Stimulated activated naive CD8-positive, alpha-beta T cell treated with anti-CD3 and anti-CD28 coated beads, Interleukin-15, amount 100 ng/mL, for 72 hours (primary cell): ENCODE data around the gene JAZF1.

Source experiments
- ATAC-seq: fragments of 150-1000 bp; cut with Tn5 transposase; 2 replicates; pipeline ENCODE4 v1.10.0; 2021; ENCODE audit warnings: mild to moderate bottlenecking, moderate library complexity
- DNase-seq, 2 donors: peaks; one replicate each; pipeline ENCODE4 v3.0.0; 2021 to 2022
- H3K27ac Mint-ChIP-seq, 2 donors: one replicate each; pipeline ENCODE4 v1.8.0; 2022; ENCODE audit warnings: mild to moderate bottlenecking in 2 of 2, mixed read lengths in 2 of 2, moderate library complexity in 2 of 2
- H3K27me3 Mint-ChIP-seq: one replicate; pipeline ENCODE4 v1.8.0; 2022; ENCODE audit warnings: mixed read lengths
- H3K4me1 Mint-ChIP-seq: one replicate; pipeline ENCODE4 v1.8.0; 2022; ENCODE audit warnings: mild to moderate bottlenecking, mixed read lengths
- H3K4me3 Mint-ChIP-seq, 2 donors: one replicate each; pipeline ENCODE4 v1.8.0; 2022; ENCODE audit warnings: mild to moderate bottlenecking in 2 of 2, mixed read lengths in 2 of 2, moderate library complexity in 1 of 2
- H3K9me3 Mint-ChIP-seq, 2 donors: one replicate each; pipeline ENCODE4 v1.8.0; 2022; ENCODE audit warnings: mixed read lengths in 2 of 2

Gene JAZF1

GRCh38 chr7:27804139-27804538, 376.5 kb downstream of the JAZF1 start:
- Mint-ChIP-seq H3K4me1 (peaks cover 5% of the 10 kb centered on the region), H3K4me3 (no peak overlapping the region), H3K27me3 (no peaks in the 10 kb centered on the region), H3K9me3 (no peaks in the 10 kb centered on the region), H3K27ac (no peak overlapping the region)
- ATAC-seq = no peak
- no peak for DNase-seq

- Mint-ChIP-seq H3K4me1 (no peaks in the 10 kb centered on the region), H3K9me3 (no peaks in the 10 kb centered on the region), H3K27me3 (no peaks in the 10 kb centered on the region), H3K27ac (no peak overlapping the region), H3K4me3 (no peak overlapping the region)
- ATAC-seq (no peak), DNase-seq (no peak)
Observed at GRCh38 chr7:27802999-27803398, 377.6 kb downstream of the JAZF1 start.

- ATAC-seq (no peak), DNase-seq (no peak)
- Mint-ChIP-seq H3K27me3 (no peaks in the 10 kb centered on the region), H3K27ac (no peak overlapping the region), H3K9me3 (no peaks in the 10 kb centered on the region), H3K4me1 (no peaks in the 10 kb centered on the region), H3K4me3 (no peak overlapping the region)
Observed at GRCh38 chr7:27799212-27799611, 381.4 kb downstream of the JAZF1 start.

DNA sequence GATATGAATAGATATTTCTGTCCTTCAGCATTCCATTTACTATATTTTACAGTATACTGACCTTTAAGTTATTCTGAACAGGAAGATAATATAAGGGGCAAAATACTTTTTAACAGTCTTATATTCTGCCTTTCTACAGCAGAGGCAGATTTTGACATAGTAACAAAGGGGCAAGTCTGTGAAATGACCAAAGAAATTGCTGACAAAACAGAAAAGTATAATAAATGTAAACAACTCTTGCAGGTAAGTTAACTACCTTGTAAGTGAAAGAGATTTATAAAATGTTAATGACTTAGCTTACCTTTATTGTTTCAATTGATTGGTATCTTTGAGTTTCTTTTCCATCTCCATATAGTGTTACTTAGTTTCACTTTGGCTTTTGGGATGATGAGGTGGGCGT, 384.6 kb downstream of the JAZF1 start:
- Mint-ChIP-seq H3K27me3 (no peaks in the 10 kb centered on the region), H3K4me3 (no peak overlapping the region), H3K9me3 (no peaks in the 10 kb centered on the region), H3K27ac (peak overlapping the region in 1 of 2 donors; percentile 73), H3K4me1 (no peaks in the 10 kb centered on the region)
- DNase-seq (no peak), ATAC-seq (no peak)

GRCh38 chr7:27793780-27794179, 386.8 kb downstream of the JAZF1 start:
- ATAC-seq = no peak
- Mint-ChIP-seq H3K4me3 (no peak overlapping the region), H3K27me3 (no peaks in the 10 kb centered on the region), H3K27ac (no peak overlapping the region), H3K9me3 (no peaks in the 10 kb centered on the region), H3K4me1 (no peaks in the 10 kb centered on the region)
- DNase-seq = no peak

GRCh38 chr7:27788437-27788836, 392.2 kb downstream of the JAZF1 start:
- Mint-ChIP-seq H3K27ac (no peak overlapping the region), H3K27me3 (no peaks in the 10 kb centered on the region), H3K9me3 (no peaks in the 10 kb centered on the region), H3K4me1 (peaks cover 6% of the 10 kb centered on the region), H3K4me3 (no peak overlapping the region)
- DNase-seq (no peak), ATAC-seq (no peak)

GRCh38 chr7:27784399-27785053, 396.1 kb downstream of the JAZF1 start:
- peak overlapping the region in 1 of 2 donors; percentile 33 for H3K27ac Mint-ChIP-seq
- H3K4me1 Mint-ChIP-seq = peaks cover 17% of the 10 kb centered on the region
- H3K9me3 Mint-ChIP-seq = no peaks in the 10 kb centered on the region
- H3K27me3 Mint-ChIP-seq = no peaks in the 10 kb centered on the region
- DNase-seq (peak in 1 of 2 donors; percentile 24), ATAC-seq (peak; percentile 66)
- no peak overlapping the region for H3K4me3 Mint-ChIP-seq

DNA sequence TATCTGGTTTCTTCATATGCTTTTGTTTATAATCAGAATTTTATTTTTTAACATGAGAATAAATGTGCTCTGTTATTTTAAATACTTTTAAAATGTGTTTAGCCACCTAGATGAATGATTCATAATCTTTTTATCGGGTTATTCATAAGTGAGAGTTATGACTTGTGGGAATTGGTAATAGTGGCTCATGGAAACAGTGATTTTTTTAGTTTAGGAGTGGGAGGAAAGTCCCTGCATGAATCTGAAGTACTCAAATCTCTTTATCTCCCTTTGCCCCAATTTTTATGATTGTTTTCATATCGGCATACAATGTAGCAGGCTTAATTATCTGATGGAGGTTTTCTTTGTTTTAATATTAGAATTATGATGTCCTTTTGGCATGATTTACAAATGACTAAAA, 397.7 kb downstream of the JAZF1 start:
- ATAC-seq = peak; percentile 69
- Mint-ChIP-seq H3K4me3 (peak overlapping the region in 1 of 2 donors; percentile 12), H3K4me1 (peaks cover 17% of the 10 kb centered on the region)

DNA sequence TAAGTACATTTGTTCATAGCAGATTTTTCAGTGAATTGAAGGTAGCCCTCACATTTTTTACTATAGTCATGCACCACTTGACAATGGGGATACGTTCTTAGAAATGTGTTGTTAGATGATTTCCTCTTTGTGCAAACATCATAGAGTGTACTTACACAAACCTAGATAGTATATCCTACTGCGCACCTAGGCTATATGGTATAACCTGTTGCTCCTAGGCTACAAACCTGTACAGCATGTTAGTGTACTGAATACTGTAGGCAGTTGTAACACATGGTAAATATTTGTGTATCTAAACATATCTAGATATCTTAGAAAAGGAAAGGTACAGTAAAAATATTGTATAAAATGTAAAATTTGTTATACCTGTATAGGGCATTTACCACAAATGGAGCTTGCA, 399.4 kb downstream of the JAZF1 start:
- no peak for DNase-seq
- H3K9me3 Mint-ChIP-seq = no peaks in the 10 kb centered on the region
- no peak for ATAC-seq
- H3K4me3 Mint-ChIP-seq = no peak overlapping the region
- no peak overlapping the region for H3K27ac Mint-ChIP-seq
- H3K4me1 Mint-ChIP-seq = peaks cover 17% of the 10 kb centered on the region
- H3K27me3 Mint-ChIP-seq = no peaks in the 10 kb centered on the region

More for the DNA sequence above, 397.7 kb downstream of the JAZF1 start:
- Mint-ChIP-seq H3K27ac (no peak overlapping the region), H3K27me3 (no peaks in the 10 kb centered on the region), H3K9me3 (no peaks in the 10 kb centered on the region)
- no peak for DNase-seq
